Activated CD4-positive, alpha-beta T cell treated with anti-CD3 and anti-CD28 coated beads for 48 hours (primary cell): Measurements from ENCODE around the gene DNAJC19.

Source experiments
- DNase-seq: peaks from one replicate; pipeline ENCODE4 v3.0.0-alpha.2; 2020

DNAJC19 gene

GRCh38 chr3:180959691-180960090 lies 29.8 kb downstream of the DNAJC19 start:
- DNase-seq: no peak

GRCh38 chr3:180947761-180948390 lies 41.7 kb downstream of the DNAJC19 start:
- no peak for DNase-seq

GRCh38 chr3:180940826-180941225 lies 48.7 kb downstream of the DNAJC19 start:
- no peak for DNase-seq

GRCh38 chr3:180934638-180935037 lies 54.9 kb downstream of the DNAJC19 start:
- DNase-seq: no peak
